Trophoblast cell (in vitro differentiated cells and primary cell): Measurements from ENCODE around the gene TMEM242.

Source experiments
- DNase-seq, 2 donors: peaks; one replicate each; pipeline ENCODE4 v3.0.0-alpha.2; 2016
- H2AFZ ChIP-seq: 2 replicates; pipeline ENCODE4 v1.6.1; 2013; ENCODE audit warnings: low read length, moderate library complexity, mild to moderate bottlenecking; ENCODE audit not compliant: insufficient read depth, poor library complexity
- H2AK5ac ChIP-seq: 2 replicates; pipeline ENCODE4 v1.6.1; 2013; ENCODE audit warnings: mild to moderate bottlenecking, low read length
- H2BK120ac ChIP-seq: 2 replicates; pipeline ENCODE4 v1.6.1; 2013; ENCODE audit warnings: low read length, mild to moderate bottlenecking, moderate library complexity; ENCODE audit not compliant: insufficient read depth, poor library complexity
- H2BK12ac ChIP-seq: 2 replicates; pipeline ENCODE4 v1.6.1; 2013; ENCODE audit warnings: mild to moderate bottlenecking, low read length, moderate library complexity
- H2BK5ac ChIP-seq: 2 replicates; pipeline ENCODE4 v1.6.1; 2013; ENCODE audit warnings: low read length, low read depth, moderate library complexity, mild to moderate bottlenecking; ENCODE audit not compliant: poor library complexity
- H3K14ac ChIP-seq: 2 replicates; pipeline ENCODE4 v1.6.1; 2013; ENCODE audit warnings: mild to moderate bottlenecking, low read length
- H3K18ac ChIP-seq: 2 replicates; pipeline ENCODE4 v1.6.1; 2013; ENCODE audit warnings: mild to moderate bottlenecking, low read length
- H3K23ac ChIP-seq: 2 replicates; pipeline ENCODE4 v1.6.1; 2013; ENCODE audit warnings: low read length
- H3K27ac ChIP-seq: 2 replicates; pipeline ENCODE4 v1.5.1; 2013; ENCODE audit warnings: low read depth, mild to moderate bottlenecking, inconsistent platforms, low read length, moderate library complexity
- H3K27me3 ChIP-seq: 2 replicates; pipeline ENCODE4 v1.6.1; 2013; ENCODE audit warnings: inconsistent platforms, mild to moderate bottlenecking, low read length, moderate library complexity; ENCODE audit not compliant: insufficient read depth
- H3K36me3 ChIP-seq, 2 experiments: 1 replicate in 1 of 2; 2 replicates in 1 of 2; pipeline ENCODE4 v1.6.1; 2013; ENCODE audit warnings: low read length in 2 of 2, mild to moderate bottlenecking in 2 of 2, moderate library complexity in 1 of 2; ENCODE audit not compliant: insufficient read depth in 2 of 2, control insufficient read depth in 1 of 2
- H3K4ac ChIP-seq: 2 replicates; pipeline ENCODE4 v1.6.1; 2013; ENCODE audit warnings: low read depth, mild to moderate bottlenecking, low read length, moderate library complexity
- H3K4me1 ChIP-seq, 2 experiments: 1 replicate in 1 of 2; 2 replicates in 1 of 2; pipeline ENCODE4 v1.6.1; 2013; ENCODE audit warnings: low read length in 2 of 2, mild to moderate bottlenecking in 2 of 2, moderate library complexity in 1 of 2; ENCODE audit not compliant: insufficient read depth in 2 of 2, control insufficient read depth in 1 of 2
- H3K4me2 ChIP-seq: 2 replicates; pipeline ENCODE4 v1.6.1; 2013; ENCODE audit warnings: inconsistent platforms, mild to moderate bottlenecking, low read length, moderate library complexity
- H3K4me3 ChIP-seq: 2 replicates; pipeline ENCODE4 v1.5.1; 2013; ENCODE audit warnings: mild to moderate bottlenecking, low read depth, low read length, inconsistent platforms
- H3K79me1 ChIP-seq: one replicate; pipeline ENCODE4 v1.6.1; 2013; ENCODE audit warnings: low read length
- H3K79me2 ChIP-seq: 2 replicates; pipeline ENCODE4 v1.6.1; 2013; ENCODE audit warnings: low read length, mild to moderate bottlenecking; ENCODE audit not compliant: control insufficient read depth, insufficient read depth, poor library complexity
- H3K9ac ChIP-seq: 2 replicates; pipeline ENCODE4 v1.6.1; 2013; ENCODE audit warnings: mild to moderate bottlenecking, low read length
- H3K9me3 ChIP-seq: 2 replicates; pipeline ENCODE4 v1.6.1; 2013; ENCODE audit warnings: low read depth, mild to moderate bottlenecking, control low read depth, inconsistent platforms, low read length; ENCODE audit not compliant: insufficient read depth
- H4K12ac ChIP-seq: 2 replicates; pipeline ENCODE4 v1.6.1; 2013; ENCODE audit warnings: low read depth, mild to moderate bottlenecking, low read length, moderate library complexity
- H4K8ac ChIP-seq: 2 replicates; pipeline ENCODE4 v1.6.1; 2013; ENCODE audit warnings: low read depth, mild to moderate bottlenecking, low read length, moderate library complexity
- H4K91ac ChIP-seq: one replicate; pipeline ENCODE4 v1.6.1; 2013; ENCODE audit warnings: low read depth, mild to moderate bottlenecking, low read length, moderate library complexity
- WGBS: extraction: QIAGEN DNeasy Blood & Tissue Kit; methylation state at CpG from one replicate; pipeline ENCODE4 v1.1.7; 2013; ENCODE audit warnings: missing lambda C conversion rate; ENCODE audit not compliant: insufficient read length, insufficient coverage; ENCODE audit errors: extremely low coverage; 5-methylcytosine and 5-hydroxymethylcytosine counted together

The TMEM242 gene

GRCh38 chr6:157283330-157283898, 39.9 kb downstream of the TMEM242 start:
- Histone ChIP-seq H3K9ac (no peak overlapping the region), H3K4ac (no peak overlapping the region), H2BK12ac (no peak overlapping the region), H3K36me3 (no peaks in the 10 kb centered on the region), H3K23ac (no peak overlapping the region), H4K12ac (no peak overlapping the region), H3K9me3 (no peaks in the 10 kb centered on the region), H3K18ac (no peak overlapping the region), H2AFZ (no peak overlapping the region), H3K4me1 (no peaks in the 10 kb centered on the region), H2BK120ac (no peak overlapping the region), H3K4me2 (no peak overlapping the region), H3K27ac (no peak overlapping the region), H2AK5ac (no peak overlapping the region), H3K79me2 (no peaks in the 10 kb centered on the region), H4K91ac (no peak overlapping the region), H4K8ac (no peak overlapping the region), H3K14ac (no peak overlapping the region), H3K4me3 (no peak overlapping the region), H3K27me3 (no peaks in the 10 kb centered on the region), H3K79me1 (no peaks in the 10 kb centered on the region), H2BK5ac (no peak overlapping the region)
- no peak for DNase-seq
- WGBS: no CpG with 5 or more reads among the region's 8 CpGs

GRCh38 chr6:157282284-157282683, 41.0 kb downstream of the TMEM242 start:
- Histone ChIP-seq H3K4me3 (no peak overlapping the region), H3K9ac (no peak overlapping the region), H3K4me1 (no peaks in the 10 kb centered on the region), H4K8ac (no peak overlapping the region), H3K36me3 (no peaks in the 10 kb centered on the region), H3K27me3 (no peaks in the 10 kb centered on the region), H3K79me1 (no peaks in the 10 kb centered on the region), H3K18ac (no peak overlapping the region), H2BK5ac (no peak overlapping the region), H3K9me3 (no peaks in the 10 kb centered on the region), H3K4me2 (no peak overlapping the region), H2BK120ac (no peak overlapping the region), H3K23ac (no peak overlapping the region), H2AK5ac (no peak overlapping the region), H2BK12ac (no peak overlapping the region), H3K4ac (no peak overlapping the region), H3K27ac (no peak overlapping the region), H3K79me2 (no peaks in the 10 kb centered on the region), H3K14ac (no peak overlapping the region), H4K91ac (no peak overlapping the region), H2AFZ (no peak overlapping the region), H4K12ac (no peak overlapping the region)
- no CpG with 5 or more reads among the region's 7 CpGs for WGBS
- no peak for DNase-seq

GRCh38 chr6:157281570-157281969, 41.7 kb downstream of the TMEM242 start:
- Histone ChIP-seq H2BK120ac (no peak overlapping the region), H2BK12ac (no peak overlapping the region), H3K4me2 (no peak overlapping the region), H4K91ac (no peak overlapping the region), H3K9ac (no peak overlapping the region), H3K9me3 (no peaks in the 10 kb centered on the region), H3K79me1 (no peaks in the 10 kb centered on the region), H3K27ac (no peak overlapping the region), H2AFZ (no peak overlapping the region), H3K14ac (no peak overlapping the region), H3K27me3 (no peaks in the 10 kb centered on the region), H3K4ac (no peak overlapping the region), H3K36me3 (no peaks in the 10 kb centered on the region), H3K79me2 (no peaks in the 10 kb centered on the region), H3K18ac (no peak overlapping the region), H3K23ac (no peak overlapping the region), H3K4me1 (no peaks in the 10 kb centered on the region), H2BK5ac (no peak overlapping the region), H4K8ac (no peak overlapping the region), H4K12ac (no peak overlapping the region), H3K4me3 (no peak overlapping the region), H2AK5ac (no peak overlapping the region)
- peak; percentile 27 to 35 for DNase-seq
- WGBS: no CpG with 5 or more reads among the region's 9 CpGs

DNA sequence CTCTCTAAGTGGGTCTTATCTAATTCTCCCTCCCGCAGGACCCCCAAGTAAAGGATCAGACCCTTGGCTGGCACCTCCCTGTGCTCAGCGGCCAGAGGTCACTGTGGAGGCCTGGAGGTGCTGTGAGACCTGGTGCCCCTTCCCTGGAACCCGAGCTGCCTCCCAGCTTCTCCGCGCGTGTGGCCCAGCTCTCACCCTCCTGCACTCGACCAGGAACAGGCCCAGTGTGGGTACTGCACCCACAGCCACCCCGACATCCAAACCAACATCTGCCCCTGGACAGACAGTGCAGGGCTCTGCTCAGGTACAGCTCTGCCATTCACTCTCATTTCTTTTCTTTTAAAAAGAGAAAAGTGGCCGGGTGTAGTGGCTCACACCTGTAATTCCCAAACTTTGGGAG, 42.4 kb downstream of the TMEM242 start:
- H2AFZ ChIP-seq: no peak overlapping the region
- H3K4ac ChIP-seq: no peak overlapping the region
- no peak overlapping the region for H3K4me3 ChIP-seq
- no peak overlapping the region for H4K12ac ChIP-seq
- no peaks in the 10 kb centered on the region for H3K4me1 ChIP-seq
- DNase-seq: no peak
- H3K9ac ChIP-seq: no peak overlapping the region
- H3K14ac ChIP-seq: no peak overlapping the region
- no peaks in the 10 kb centered on the region for H3K27me3 ChIP-seq
- H4K91ac ChIP-seq: no peak overlapping the region
- no peak overlapping the region for H3K4me2 ChIP-seq
- H2BK120ac ChIP-seq: no peak overlapping the region
- no peaks in the 10 kb centered on the region for H3K9me3 ChIP-seq
- H3K36me3 ChIP-seq: no peaks in the 10 kb centered on the region
- H2BK12ac ChIP-seq: no peak overlapping the region
- no peaks in the 10 kb centered on the region for H3K79me1 ChIP-seq
- no peak overlapping the region for H3K18ac ChIP-seq
- H3K23ac ChIP-seq: no peak overlapping the region
- H3K79me2 ChIP-seq: no peaks in the 10 kb centered on the region
- no peak overlapping the region for H4K8ac ChIP-seq
- no peak overlapping the region for H2AK5ac ChIP-seq
- no CpG with 5 or more reads among the region's 9 CpGs for WGBS
- H3K27ac ChIP-seq: no peak overlapping the region
- H2BK5ac ChIP-seq: no peak overlapping the region
